HEK293 (cell line): Measurements from ENCODE around the gene GLT8D2.

Experiments
- BCL11B ChIP-seq: fragments of 450-650 bp; formaldehyde crosslinking; IDR thresholded peaks from 2 replicates; pipeline ENCODE4 v1.5.1; 2016; ENCODE audit warnings: low read depth, missing biosample characterization, missing genetic modification characterization
- CTCF ChIP-seq: fragments of 450-650 bp; formaldehyde crosslinking; IDR thresholded peaks from 2 replicates; pipeline ENCODE4 v1.5.1; 2016; ENCODE audit warnings: missing biosample characterization, missing genetic modification characterization
- ZNF133 ChIP-seq: fragments of 450-650 bp; formaldehyde crosslinking; IDR thresholded peaks from 2 replicates; pipeline ENCODE4 v1.5.1; 2016; ENCODE audit warnings: missing biosample characterization, missing genetic modification characterization
- ZNF521 ChIP-seq: fragments of 450-650 bp; formaldehyde crosslinking; IDR thresholded peaks from 2 replicates; pipeline ENCODE4 v1.5.1; 2017; ENCODE audit warnings: missing biosample characterization, mild to moderate bottlenecking, missing genetic modification characterization

- TF ChIP-seq BCL11B (tag by site-specific recombination) (no peak), ZNF133 (tag by site-specific recombination) (no peak), ZNF521 (no peak), CTCF (tag by site-specific recombination) (no peak)
Observed at GRCh38 chr12:104059963-104060362, 10.0 kb upstream of the GLT8D2 start.
